Measurements from ENCODE around the gene MAEA. TPM values are rescaled to one million over a fixed set of nuclear protein-coding genes. Genes with fewer than 3 reads are reported as not detected.

The MAEA gene
- polyA plus RNA-seq, 3 donors: 34.3 to 83.5 (median 37.7) TPM

GRCh38 chr4:1361431-1361830 lies 71.7 kb downstream of the MAEA start:
- TF ChIP-seq CTCF (IDR thresholded peaks at IDR 0.05): no peak
- Histone ChIP-seq H3K9me3 (replicated peaks in 1 of 2; ENCODE audit: control insufficient read depth in 1 of 2, insufficient read depth in 1 of 2, low read length in 2 of 2) (no peaks in the 10 kb centered on the region), H3K4me1 (ENCODE audit: control insufficient read depth in 1 of 2, insufficient read depth in 2 of 2, low read length in 2 of 2) (no peaks in the 10 kb centered on the region), H3K27ac (ENCODE audit: low read depth in 1 of 2, low read length in 2 of 2) (no peak overlapping the region), H2AFZ (ENCODE audit: insufficient read depth, low read depth, low read length, poor library complexity, severe bottlenecking) (no peak overlapping the region), H3K9ac (ENCODE audit: insufficient read depth, low read length, poor library complexity, severe bottlenecking) (no peak overlapping the region), H3K79me2 (ENCODE audit: insufficient read depth, low read length) (no peaks in the 10 kb centered on the region), H3K27me3 (ENCODE audit: control insufficient read depth in 2 of 2, insufficient read depth in 2 of 2, low read length in 2 of 2) (no peaks in the 10 kb centered on the region), H3K4me2 (replicated peaks; ENCODE audit: extremely low read depth, low read length, poor library complexity, severe bottlenecking) (no peak overlapping the region), H3K36me3 (replicated peaks in 1 of 2; ENCODE audit: control insufficient read depth in 1 of 2, insufficient read depth in 2 of 2, low read length in 2 of 2) (peaks cover 47 to 63% of the 10 kb centered on the region in 2 donors), H4K20me1 (ENCODE audit: insufficient read depth, low read length) (no peaks in the 10 kb centered on the region), H3K4me3 (replicated peaks in 1 of 3; ENCODE audit: low read depth in 2 of 3, low read length in 3 of 3) (no peak overlapping the region)
- Mint-ChIP-seq H3K4me1 (no peaks in the 10 kb centered on the region), H3K36me3 (peaks cover 23 to 73% of the 10 kb centered on the region in 2 donors), H3K9me3 (no peaks in the 10 kb centered on the region), H3K4me3 (no peak overlapping the region), H3K27ac (no peak overlapping the region), H3K27me3 (ENCODE audit: low read depth in 3 of 3) (peaks cover 0 to 5% (median 2%) of the 10 kb centered on the region in 3 donors)
- no peak for DNase-seq
- intact Hi-C loops (cut with micrococcal nuclease): no loop called here
- WGBS (ENCODE audit: insufficient coverage): 95% methylated on average over 15 of the region's 18 CpGs

GRCh38 chr4:1362046-1362445 lies 72.4 kb downstream of the MAEA start:
- peaks cover 23 to 76% of the 10 kb centered on the region in 2 donors for H3K36me3 Mint-ChIP-seq
- Histone ChIP-seq H3K4me1 (ENCODE audit: control insufficient read depth in 1 of 2, insufficient read depth in 2 of 2, low read length in 2 of 2) (no peaks in the 10 kb centered on the region), H3K79me2 (ENCODE audit: insufficient read depth, low read length) (no peaks in the 10 kb centered on the region), H3K27ac (ENCODE audit: low read depth in 1 of 2, low read length in 2 of 2) (no peak overlapping the region), H3K27me3 (ENCODE audit: control insufficient read depth in 2 of 2, insufficient read depth in 2 of 2, low read length in 2 of 2) (no peaks in the 10 kb centered on the region), H3K9me3 (replicated peaks in 1 of 2; ENCODE audit: control insufficient read depth in 1 of 2, insufficient read depth in 1 of 2, low read length in 2 of 2) (no peaks in the 10 kb centered on the region), H3K9ac (ENCODE audit: insufficient read depth, low read length, poor library complexity, severe bottlenecking) (no peak overlapping the region), H3K36me3 (replicated peaks in 1 of 2; ENCODE audit: control insufficient read depth in 1 of 2, insufficient read depth in 2 of 2, low read length in 2 of 2) (peaks cover 42 to 65% of the 10 kb centered on the region in 2 donors), H3K4me2 (replicated peaks; ENCODE audit: extremely low read depth, low read length, poor library complexity, severe bottlenecking) (no peak overlapping the region), H2AFZ (ENCODE audit: insufficient read depth, low read depth, low read length, poor library complexity, severe bottlenecking) (no peak overlapping the region), H4K20me1 (ENCODE audit: insufficient read depth, low read length) (no peaks in the 10 kb centered on the region), H3K4me3 (replicated peaks in 1 of 3; ENCODE audit: low read depth in 2 of 3, low read length in 3 of 3) (no peak overlapping the region)
- no peak for TF ChIP-seq CTCF (IDR thresholded peaks at IDR 0.05)
- DNase-seq: no peak
- H3K27ac Mint-ChIP-seq: no peak overlapping the region
- 97% methylated on average over 9 of the region's 10 CpGs for WGBS (ENCODE audit: insufficient coverage)
- H3K9me3 Mint-ChIP-seq: no peaks in the 10 kb centered on the region
- H3K27me3 Mint-ChIP-seq (ENCODE audit: low read depth in 3 of 3): peaks cover 0 to 5% (median 2%) of the 10 kb centered on the region in 3 donors
- intact Hi-C loops (cut with micrococcal nuclease): no loop called here
- H3K4me3 Mint-ChIP-seq: no peak overlapping the region
- H3K4me1 Mint-ChIP-seq: no peaks in the 10 kb centered on the region
